HepG2 (cell line): ENCODE data around the gene STIM2. TPM values are rescaled to one million over a fixed set of nuclear protein-coding genes. Genes with fewer than 3 reads are reported as not detected.

Experiments used
- ATAC-seq: fragments of 200-7000 bp; cut with Tn5 transposase; 3 replicates; pipeline ENCODE4 v1.9.1; 2020; ENCODE audit warnings: mild to moderate bottlenecking, moderate library complexity
- BruUV-seq: library from RNA; stranded (reverse); fragments of 400-500 nt; replicated peaks from 2 replicates; lab custom pipeline; 2021; lab: Mats Ljungman, UMichigan
- CTCF ChIA-PET: fragments of 300-600 bp; formaldehyde crosslinking; extraction: SDS; loops from one replicate; lab custom pipeline; 2021; ENCODE audit warnings: low total read pairs, inconsistent platforms, low intra/inter-chr PET ratio; lab: Yijun Ruan, JAX
- POLR2A ChIA-PET: fragments of 350-600 bp; sonication (Branson Sonifier 250); formaldehyde crosslinking; loops from one replicate; lab custom pipeline; 2020; ENCODE audit warnings: antibody characterized with exemption, inconsistent platforms; lab: Yijun Ruan, JAX
- DNase-seq: peaks from one replicate; pipeline ENCODE4 v3.0.0-alpha.2; 2015; ENCODE audit warnings: low spot score
- FAIRE-seq: peaks from 3 replicates; lab custom pipeline; 2011; peaks lifted over from hg19 to GRCh38; lab: Jason Lieb, UNC
- H2AFZ ChIP-seq: one replicate; pipeline ENCODE4 v1.6.1; 2011; ENCODE audit warnings: low read length, inconsistent platforms
- H3K27ac ChIP-seq: fragments of 300-600 bp; 3 replicates; pipeline ENCODE4 v1.8.0; 2011; ENCODE audit warnings: mixed run types, mild to moderate bottlenecking, mixed read lengths, low read length, inconsistent platforms; ENCODE audit not compliant: insufficient read depth; ENCODE audit errors: extremely low read length
- H3K27me3 ChIP-seq, 2 experiments: fragments of 200-600 bp in 1 of 2; 2 replicates in 1 of 2; 3 replicates in 1 of 2; pipeline versions ENCODE4 v1.6.0 to v1.8.0; 2011; ENCODE audit warnings: low read length in 2 of 2, mild to moderate bottlenecking in 2 of 2, moderate library complexity in 2 of 2, inconsistent platforms in 1 of 2; ENCODE audit not compliant: insufficient read depth in 2 of 2, control insufficient read depth in 1 of 2
- H3K36me3 ChIP-seq, 2 experiments: fragments of 200-600 bp in 1 of 2; replicated peaks in 1 of 2; 2 replicates in 1 of 2; 3 replicates in 1 of 2; pipeline versions ENCODE4 v1.5.1 to v1.8.0; 2011; ENCODE audit warnings: low read length in 2 of 2, inconsistent platforms in 1 of 2; ENCODE audit not compliant: insufficient read depth in 2 of 2, control insufficient read depth in 1 of 2
- H3K4me1 ChIP-seq: 2 replicates; pipeline ENCODE4 v1.5.1; 2012; ENCODE audit warnings: low read length, inconsistent platforms; ENCODE audit not compliant: insufficient read depth
- H3K4me2 ChIP-seq: 2 replicates; pipeline ENCODE4 v1.6.0; 2011; ENCODE audit warnings: low read depth, low read length, inconsistent platforms
- H3K4me3 ChIP-seq, 3 experiments: fragments of 200-600 bp in 1 of 3; sonication (generic), shearing (Covaris generic) in 1 of 3; replicated peaks in 1 of 3; 2 replicates each; pipeline ENCODE4 v1.5.1; 2011 to 2016; ENCODE audit warnings: low read length in 3 of 3, inconsistent platforms in 2 of 3, low read depth in 2 of 3, mild to moderate bottlenecking in 2 of 3, control low read depth in 1 of 3, mixed read lengths in 1 of 3; ENCODE audit not compliant: insufficient read depth in 1 of 3
- H3K79me2 ChIP-seq: one replicate; pipeline ENCODE4 v1.6.1; 2011; ENCODE audit warnings: low read length, inconsistent platforms; ENCODE audit not compliant: insufficient read depth
- H3K9ac ChIP-seq: 2 replicates; pipeline ENCODE4 v1.6.0; 2011; ENCODE audit warnings: mild to moderate bottlenecking, low read depth, low read length, inconsistent platforms; ENCODE audit not compliant: insufficient read depth
- H3K9me3 ChIP-seq: 2 replicates; pipeline ENCODE4 v1.5.1; 2012; ENCODE audit warnings: mild to moderate bottlenecking, low read length
- H4K20me1 ChIP-seq: 2 replicates; pipeline ENCODE4 v1.6.0; 2011; ENCODE audit warnings: inconsistent platforms, mild to moderate bottlenecking, low read length, moderate library complexity; ENCODE audit not compliant: insufficient read depth
- ATF7-NPFF ChIP-seq: sonication (generic); formaldehyde crosslinking; IDR thresholded peaks from 2 replicates; pipeline ENCODE4 v1.8.1; 2023; ENCODE audit warnings: mild to moderate bottlenecking, low read depth, missing genetic modification reagents, moderate library complexity
- CBX2 ChIP-seq, 2 experiments: fragments of 200-600 bp in 1 of 2; sonication (generic); formaldehyde crosslinking in 1 of 2; IDR thresholded peaks; 2 replicates each; pipeline versions ENCODE4 v1.7.0 to v1.8.1; 2018 to 2022; ENCODE audit warnings: low read depth in 2 of 2, low read length in 1 of 2, mild to moderate bottlenecking in 1 of 2, missing genetic modification reagents in 1 of 2
- FOXA1 ChIP-seq, 2 experiments: fragments of 450-650 bp in 1 of 2; sonication (generic) in 1 of 2; formaldehyde crosslinking in 1 of 2; IDR thresholded peaks; 2 replicates each; pipeline versions ENCODE4 v1.4.0 to v1.6.1; 2016 to 2020; ENCODE audit warnings: missing genetic modification reagents in 1 of 2
- PLRG1 ChIP-seq: fragments of 450-650 bp; conservative IDR thresholded peaks from 2 replicates; pipeline ENCODE4 v1.6.1; 2016
- TARDBP ChIP-seq: sonication (generic); formaldehyde crosslinking; IDR thresholded peaks from 2 replicates; pipeline ENCODE4 v1.8.0; 2022; ENCODE audit warnings: mild to moderate bottlenecking, missing genetic modification reagents
- TSC22D2 ChIP-seq: sonication (generic); formaldehyde crosslinking; IDR thresholded peaks from 2 replicates; pipeline ENCODE4 v1.5.1; 2020; ENCODE audit warnings: missing genetic modification reagents, mild to moderate bottlenecking, borderline replicate concordance
- ZFP62 ChIP-seq: sonication (generic); formaldehyde crosslinking; IDR thresholded peaks from 2 replicates; pipeline ENCODE4 v1.4.0; 2020; ENCODE audit warnings: missing genetic modification reagents
- ZKSCAN8 ChIP-seq: IDR thresholded peaks from 2 replicates; pipeline ENCODE4 v1.6.1; 2016; ENCODE audit warnings: borderline replicate concordance, missing genetic modification reagents, missing compliant biosample characterization
- ZNF597 ChIP-seq: sonication (generic); formaldehyde crosslinking; IDR thresholded peaks from 2 replicates; pipeline ENCODE4 v1.5.0; 2020; ENCODE audit warnings: missing genetic modification reagents
- ZNF776 ChIP-seq: sonication (generic); formaldehyde crosslinking; IDR thresholded peaks from 2 replicates; pipeline ENCODE4 v1.4.0; 2020; ENCODE audit warnings: mild to moderate bottlenecking, missing genetic modification reagents
- WGBS: methylation state at CpG from one replicate; pipeline ENCODE4 v1.1.6; 2017; ENCODE audit warnings: low lambda C conversion rate; 5-methylcytosine and 5-hydroxymethylcytosine counted together
- in situ Hi-C: cut with HindIII; loops from 2 replicates; pipeline ENCODE4 v1.10.0; 2017; ENCODE audit warnings: low pct_unique_long_range_greater_than_20kb; ENCODE audit not compliant: extremely low pct_ligation_motif_present
- intact Hi-C: fragments of 100-400 bp; cut with micrococcal nuclease; formaldehyde crosslinking; loops from one replicate; pipeline ENCODE4 v1.10.0; 2022; ENCODE audit not compliant: unreplicated experiment
- polyA plus RNA-seq, 8 experiments: library from polyadenylated mRNA; depleted of rRNA in 3 of 8; stranded (reverse) in 7 of 8; unstranded in 1 of 8; fragments of >200 nt; fragmentation: Illumina TruSeq in 4 of 8; extraction: Trizol in 4 of 8; gene quantifications; 2 replicates each; pipeline versions ENCODE4 v1.2.1 to v1.2.3, GENCODE V29; 2011 to 2016; ENCODE audit warnings: low read depth in 4 of 8, missing spikeins in 1 of 8, mixed read lengths in 1 of 8; ENCODE audit not compliant: insufficient read depth in 1 of 8
- total RNA-seq, 5 experiments: library from RNA; depleted of rRNA; stranded (reverse); fragments of >200 nt; fragmentation: Illumina TruSeq; extraction: Trizol; gene quantifications; 2 replicates each; pipeline ENCODE4 v1.2.3, GENCODE V29; 2016; ENCODE audit warnings: low read depth in 1 of 5
- TF ChIP-seq, protein P1 (sequence below): sonication (generic); formaldehyde crosslinking; IDR thresholded peaks from 2 replicates; pipeline ENCODE4 v1.4.0; 2020; ENCODE audit warnings: mild to moderate bottlenecking, missing genetic modification reagents
- TF ChIP-seq, protein P2 (sequence below): sonication (generic); formaldehyde crosslinking; IDR thresholded peaks from 2 replicates; pipeline ENCODE4 v1.8.1; 2023; ENCODE audit warnings: mild to moderate bottlenecking, missing genetic modification reagents
- TF ChIP-seq, protein P3 (sequence below), 2 experiments: fragments of 450-650 bp in 1 of 2; sonication (generic) in 1 of 2; formaldehyde crosslinking; IDR thresholded peaks; 2 replicates each; pipeline versions ENCODE4 v1.5.0 to v1.8.0; 2020 to 2022; ENCODE audit warnings: mild to moderate bottlenecking in 1 of 2, missing genetic modification reagents in 1 of 2
- TF ChIP-seq, protein P4 (sequence below): sonication (generic); formaldehyde crosslinking; IDR thresholded peaks from 2 replicates; pipeline ENCODE4 v1.5.1; 2020; ENCODE audit warnings: mild to moderate bottlenecking, missing genetic modification reagents, borderline replicate concordance

STIM2 gene
- total and polyA plus RNA-seq, 2 of the 13 experiments (the other 11 are each of a cell fraction or from before 2014, with no cell fraction given): 19.3 to 19.4 TPM

DNA sequence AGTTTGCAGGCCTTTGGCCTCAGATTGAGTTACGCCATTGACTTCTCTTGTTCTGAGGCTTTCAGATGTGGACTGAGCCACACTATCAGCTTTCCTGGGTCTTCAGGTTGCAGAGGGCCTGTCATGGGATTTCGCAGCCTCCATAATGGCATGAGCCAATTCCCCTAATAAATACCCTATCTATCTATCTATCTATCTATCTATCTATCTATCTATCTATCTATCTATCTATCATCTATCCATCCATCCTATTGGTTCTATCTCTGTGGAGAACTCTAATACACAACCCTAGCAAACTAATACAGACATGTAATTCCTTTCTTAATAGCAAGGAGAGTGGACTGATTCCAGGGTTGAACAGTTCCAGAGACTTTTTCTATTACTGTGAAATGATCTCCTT is 9.5 kb upstream of the STIM2 start:
- WGBS: 37% methylated on average over 2 of the region's 2 CpGs
- Histone ChIP-seq H3K4me1 (no peaks in the 10 kb centered on the region), H3K27me3 (no peaks in the 10 kb centered on the region), H3K9ac (no peak overlapping the region), H4K20me1 (no peaks in the 10 kb centered on the region), H3K4me3 (no peak overlapping the region), H3K27ac (no peak overlapping the region), H2AFZ (no peak overlapping the region), H3K4me2 (no peak overlapping the region), H3K36me3 (no peaks in the 10 kb centered on the region), H3K9me3 (no peaks in the 10 kb centered on the region), H3K79me2 (no peaks in the 10 kb centered on the region)
- no peak for FAIRE-seq
- DNase-seq: no peak
- ATAC-seq: no peak
- in situ Hi-C loops: no loop called here
- BruUV-seq: no TSS peak
- CTCF ChIA-PET: no interaction called here
- POLR2A ChIA-PET: no interaction called here
- intact Hi-C loops: no loop called here
- TF ChIP-seq TSC22D2 (CRISPR knock-in tag) (no peak), ZKSCAN8 (CRISPR knock-in tag) (no peak), ZNF776 (CRISPR knock-in tag) (no peak), ATF7-NPFF (CRISPR knock-in tag) (no peak), ZNF597 (CRISPR knock-in tag) (no peak), ZFP62 (CRISPR knock-in tag) (no peak), CBX2 (IDR thresholded peaks at IDR 0.05; ENCODE audit: low read depth, low read length) (no peak), CBX2 (CRISPR knock-in tag; IDR thresholded peaks at IDR 0.05; ENCODE audit: low read depth) (no peak), FOXA1 (IDR thresholded peaks at IDR 0.05) (no peak), FOXA1 (CRISPR knock-in tag; IDR thresholded peaks at IDR 0.05) (no peak), PLRG1 (no peak), TARDBP (no peak)
- TF ChIP-seq, protein P1, sequence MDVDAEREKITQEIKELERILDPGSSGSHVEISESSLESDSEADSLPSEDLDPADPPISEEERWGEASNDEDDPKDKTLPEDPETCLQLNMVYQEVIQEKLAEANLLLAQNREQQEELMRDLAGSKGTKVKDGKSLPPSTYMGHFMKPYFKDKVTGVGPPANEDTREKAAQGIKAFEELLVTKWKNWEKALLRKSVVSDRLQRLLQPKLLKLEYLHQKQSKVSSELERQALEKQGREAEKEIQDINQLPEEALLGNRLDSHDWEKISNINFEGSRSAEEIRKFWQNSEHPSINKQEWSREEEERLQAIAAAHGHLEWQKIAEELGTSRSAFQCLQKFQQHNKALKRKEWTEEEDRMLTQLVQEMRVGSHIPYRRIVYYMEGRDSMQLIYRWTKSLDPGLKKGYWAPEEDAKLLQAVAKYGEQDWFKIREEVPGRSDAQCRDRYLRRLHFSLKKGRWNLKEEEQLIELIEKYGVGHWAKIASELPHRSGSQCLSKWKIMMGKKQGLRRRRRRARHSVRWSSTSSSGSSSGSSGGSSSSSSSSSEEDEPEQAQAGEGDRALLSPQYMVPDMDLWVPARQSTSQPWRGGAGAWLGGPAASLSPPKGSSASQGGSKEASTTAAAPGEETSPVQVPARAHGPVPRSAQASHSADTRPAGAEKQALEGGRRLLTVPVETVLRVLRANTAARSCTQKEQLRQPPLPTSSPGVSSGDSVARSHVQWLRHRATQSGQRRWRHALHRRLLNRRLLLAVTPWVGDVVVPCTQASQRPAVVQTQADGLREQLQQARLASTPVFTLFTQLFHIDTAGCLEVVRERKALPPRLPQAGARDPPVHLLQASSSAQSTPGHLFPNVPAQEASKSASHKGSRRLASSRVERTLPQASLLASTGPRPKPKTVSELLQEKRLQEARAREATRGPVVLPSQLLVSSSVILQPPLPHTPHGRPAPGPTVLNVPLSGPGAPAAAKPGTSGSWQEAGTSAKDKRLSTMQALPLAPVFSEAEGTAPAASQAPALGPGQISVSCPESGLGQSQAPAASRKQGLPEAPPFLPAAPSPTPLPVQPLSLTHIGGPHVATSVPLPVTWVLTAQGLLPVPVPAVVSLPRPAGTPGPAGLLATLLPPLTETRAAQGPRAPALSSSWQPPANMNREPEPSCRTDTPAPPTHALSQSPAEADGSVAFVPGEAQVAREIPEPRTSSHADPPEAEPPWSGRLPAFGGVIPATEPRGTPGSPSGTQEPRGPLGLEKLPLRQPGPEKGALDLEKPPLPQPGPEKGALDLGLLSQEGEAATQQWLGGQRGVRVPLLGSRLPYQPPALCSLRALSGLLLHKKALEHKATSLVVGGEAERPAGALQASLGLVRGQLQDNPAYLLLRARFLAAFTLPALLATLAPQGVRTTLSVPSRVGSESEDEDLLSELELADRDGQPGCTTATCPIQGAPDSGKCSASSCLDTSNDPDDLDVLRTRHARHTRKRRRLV: no peak
- TF ChIP-seq, protein P2, sequence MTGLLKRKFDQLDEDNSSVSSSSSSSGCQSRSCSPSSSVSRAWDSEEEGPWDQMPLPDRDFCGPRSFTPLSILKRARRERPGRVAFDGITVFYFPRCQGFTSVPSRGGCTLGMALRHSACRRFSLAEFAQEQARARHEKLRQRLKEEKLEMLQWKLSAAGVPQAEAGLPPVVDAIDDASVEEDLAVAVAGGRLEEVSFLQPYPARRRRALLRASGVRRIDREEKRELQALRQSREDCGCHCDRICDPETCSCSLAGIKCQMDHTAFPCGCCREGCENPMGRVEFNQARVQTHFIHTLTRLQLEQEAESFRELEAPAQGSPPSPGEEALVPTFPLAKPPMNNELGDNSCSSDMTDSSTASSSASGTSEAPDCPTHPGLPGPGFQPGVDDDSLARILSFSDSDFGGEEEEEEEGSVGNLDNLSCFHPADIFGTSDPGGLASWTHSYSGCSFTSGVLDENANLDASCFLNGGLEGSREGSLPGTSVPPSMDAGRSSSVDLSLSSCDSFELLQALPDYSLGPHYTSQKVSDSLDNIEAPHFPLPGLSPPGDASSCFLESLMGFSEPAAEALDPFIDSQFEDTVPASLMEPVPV (CRISPR knock-in tag): no peak
- TF ChIP-seq, protein P3, sequence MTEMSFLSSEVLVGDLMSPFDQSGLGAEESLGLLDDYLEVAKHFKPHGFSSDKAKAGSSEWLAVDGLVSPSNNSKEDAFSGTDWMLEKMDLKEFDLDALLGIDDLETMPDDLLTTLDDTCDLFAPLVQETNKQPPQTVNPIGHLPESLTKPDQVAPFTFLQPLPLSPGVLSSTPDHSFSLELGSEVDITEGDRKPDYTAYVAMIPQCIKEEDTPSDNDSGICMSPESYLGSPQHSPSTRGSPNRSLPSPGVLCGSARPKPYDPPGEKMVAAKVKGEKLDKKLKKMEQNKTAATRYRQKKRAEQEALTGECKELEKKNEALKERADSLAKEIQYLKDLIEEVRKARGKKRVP (CRISPR knock-in tag; IDR thresholded peaks at IDR 0.05): no peak
- TF ChIP-seq, protein P4, sequence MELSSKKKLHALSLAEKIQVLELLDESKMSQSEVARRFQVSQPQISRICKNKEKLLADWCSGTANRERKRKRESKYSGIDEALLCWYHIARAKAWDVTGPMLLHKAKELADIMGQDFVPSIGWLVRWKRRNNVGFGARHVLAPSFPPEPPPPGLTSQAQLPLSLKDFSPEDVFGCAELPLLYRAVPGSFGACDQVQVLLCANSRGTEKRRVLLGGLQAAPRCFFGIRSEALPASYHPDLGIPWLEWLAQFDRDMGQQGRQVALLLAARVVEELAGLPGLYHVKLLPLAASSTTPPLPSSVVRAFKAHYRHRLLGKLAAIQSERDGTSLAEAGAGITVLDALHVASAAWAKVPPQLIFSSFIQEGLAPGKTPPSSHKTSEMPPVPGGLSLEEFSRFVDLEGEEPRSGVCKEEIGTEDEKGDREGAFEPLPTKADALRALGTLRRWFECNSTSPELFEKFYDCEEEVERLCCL (CRISPR knock-in tag): no peak
